ENCODE measurements around the gene BMP3. TPM values are rescaled to one million over a fixed set of nuclear protein-coding genes. Genes with fewer than 3 reads are reported as not detected.

Gene BMP3
- total RNA-seq, 1 experiment from 2014 or later = not detected

GRCh38 chr4:81030981-81031791 is 678 bp downstream of the BMP3 start (continued):
- TF ChIP-seq YY1 (IDR thresholded peaks at IDR 0.05; ENCODE audit: extremely low read depth, insufficient replicate concordance, low read depth, low read length) = no peak
- TF ChIP-seq EZH2phosphoT487 (IDR thresholded peaks at IDR 0.05; ENCODE audit: borderline replicate concordance) = no peak

GRCh38 chr4:81031796-81032551 is 1.5 kb downstream of the BMP3 start:
- Histone ChIP-seq H3K79me2 (ENCODE audit: insufficient read depth, low read length) (no peaks in the 10 kb centered on the region), H3K4me1 (ENCODE audit: control insufficient read depth in 1 of 2, insufficient read depth in 2 of 2, low read length in 2 of 2) (no peaks in the 10 kb centered on the region), H3K27ac (ENCODE audit: low read depth, low read length) (no peak overlapping the region), H4K20me1 (ENCODE audit: insufficient read depth) (no peaks in the 10 kb centered on the region), H3K36me3 (ENCODE audit: control insufficient read depth in 1 of 2, insufficient read depth in 2 of 2, low read length in 2 of 2) (no peaks in the 10 kb centered on the region), H3K4me2 (ENCODE audit: low read length) (no peak overlapping the region), H2AFZ (ENCODE audit: low read depth, low read length, poor library complexity, severe bottlenecking) (no peak overlapping the region), H3K9ac (ENCODE audit: low read length) (no peak overlapping the region), H3K9me2 (ENCODE audit: insufficient read depth) (no peaks in the 10 kb centered on the region), H3K4me3 (replicated peaks in 1 of 2; ENCODE audit: low read depth in 1 of 2, low read length in 2 of 2) (no peak overlapping the region), H3K27me3 (ENCODE audit: insufficient read depth, low read length) (peaks cover 25% of the 10 kb centered on the region), H3K9me3 (ENCODE audit: control insufficient read depth in 1 of 2, insufficient read depth in 1 of 2, low read depth in 1 of 2, low read length in 2 of 2) (no peaks in the 10 kb centered on the region)
- no peak for ATAC-seq
- DNase-seq (ENCODE audit: low read depth, low spot score) = no peak
- POLR2A ChIA-PET = no interaction called here
- BruUV-seq (replicated peaks) = no TSS peak
- TF ChIP-seq FOSL1 (IDR thresholded peaks at IDR 0.05; ENCODE audit: low read depth) (no peak), SIN3A (IDR thresholded peaks at IDR 0.05; ENCODE audit: low read depth) (no peak), ZBTB33 (IDR thresholded peaks at IDR 0.05; ENCODE audit: extremely low read depth, insufficient replicate concordance, low read length) (no peak), CEBPB (IDR thresholded peaks at IDR 0.05; ENCODE audit: low read depth) (no peak), EGR1 (IDR thresholded peaks at IDR 0.05; ENCODE audit: low read depth) (no peak), EZH2 (IDR thresholded peaks at IDR 0.05) (no peak), ZNF274 (IDR thresholded peaks at IDR 0.05; ENCODE audit: low read depth, low read length) (no peak), ZFX (IDR thresholded peaks at IDR 0.05) (no peak), SP1 (IDR thresholded peaks at IDR 0.05; ENCODE audit: low read depth) (no peak)
- TF ChIP-seq, protein P1, sequence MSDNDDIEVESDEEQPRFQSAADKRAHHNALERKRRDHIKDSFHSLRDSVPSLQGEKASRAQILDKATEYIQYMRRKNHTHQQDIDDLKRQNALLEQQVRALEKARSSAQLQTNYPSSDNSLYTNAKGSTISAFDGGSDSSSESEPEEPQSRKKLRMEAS (IDR thresholded peaks at IDR 0.05) = no peak
- CTCF ChIA-PET = no interaction called here
- intact Hi-C loops (cut with micrococcal nuclease) = no loop called here
- RAD21 ChIA-PET (ENCODE audit: low non-redundant PET in 1 of 2, low total read pairs in 2 of 2, uncharacterized antibody in 2 of 2, unreplicated experiment in 2 of 2) = interaction anchor here in 1 of 2 experiments (0.7 kb wide), 1 partner anchor 816 kb away, joined by 4 read pairs; no protein-coding TSS in a partner anchor
